Stimulated activated CD4-positive, alpha-beta T cell treated with anti-CD3 and anti-CD28 coated beads, Interleukin-4, amount 100 ng/mL, for 48 hours (primary cell): ENCODE measurements around the gene ABCA6.

Experiments used
- DNase-seq, 2 donors: peaks; one replicate each; pipeline ENCODE4 v3.0.0-alpha.2; 2020; ENCODE audit warnings: low read depth in 2 of 2

ABCA6 gene

DNA sequence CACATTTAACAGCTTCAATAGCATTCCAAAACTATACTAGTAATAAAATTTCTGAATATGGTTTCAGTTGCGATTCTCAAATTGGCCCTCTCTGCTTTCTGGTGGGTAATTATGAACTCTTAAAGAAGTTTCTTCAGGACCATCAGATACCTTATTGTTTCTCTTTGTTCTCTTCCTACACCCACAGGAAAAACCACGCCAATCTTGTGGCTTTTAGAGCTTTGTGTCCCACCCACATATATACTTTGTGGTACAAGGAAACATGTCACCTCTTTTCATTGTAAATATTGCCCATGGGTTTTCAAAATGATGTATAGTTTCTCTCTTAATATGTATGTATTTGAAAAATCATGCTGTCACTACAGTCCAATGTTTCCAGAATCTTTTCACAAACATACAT lies 93.1 kb downstream of the ABCA6 start:
- DNase-seq = no peak

DNA sequence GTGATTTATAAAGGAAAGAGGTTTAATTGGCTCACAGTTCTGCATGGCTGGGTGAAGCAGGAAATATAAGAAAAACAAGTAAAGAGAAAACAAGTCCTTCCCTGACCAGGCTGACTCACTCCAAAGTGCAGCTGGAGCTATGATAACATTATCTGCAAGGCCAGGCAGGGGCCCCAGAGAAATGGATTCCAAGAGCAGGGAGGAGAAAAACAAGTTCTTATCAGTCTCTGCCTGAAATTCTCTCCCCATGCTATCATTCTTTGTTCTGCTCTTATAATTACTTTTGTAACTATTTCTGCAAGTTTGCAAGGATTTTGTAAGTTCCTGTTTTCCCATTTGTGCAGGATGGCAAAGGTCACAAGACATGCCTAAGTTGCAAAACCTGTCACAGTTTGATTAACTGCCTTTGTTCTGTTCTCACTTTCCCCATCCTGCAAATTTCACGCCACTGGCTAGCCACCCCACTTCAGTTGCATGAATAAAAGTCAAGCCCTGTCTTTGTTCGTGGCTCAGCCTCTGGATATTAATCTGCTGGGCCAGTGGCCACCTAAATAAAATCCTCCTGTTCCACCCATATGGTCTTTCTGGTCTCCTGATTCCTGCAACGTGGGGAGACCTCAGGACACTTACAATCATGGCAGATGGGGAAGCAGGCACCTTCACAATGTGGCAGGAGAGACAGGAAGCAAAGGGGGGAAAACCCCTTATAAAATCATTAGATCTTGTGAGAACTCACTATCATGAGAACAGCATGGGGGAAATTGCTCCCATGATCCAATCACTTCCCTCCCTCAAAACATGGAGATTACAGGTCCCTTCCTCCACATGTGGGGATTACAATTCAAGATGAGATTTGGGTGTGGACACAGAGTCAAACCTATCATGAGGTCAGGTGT lies 94.1 kb downstream of the ABCA6 start:
- no peak for DNase-seq

DNA sequence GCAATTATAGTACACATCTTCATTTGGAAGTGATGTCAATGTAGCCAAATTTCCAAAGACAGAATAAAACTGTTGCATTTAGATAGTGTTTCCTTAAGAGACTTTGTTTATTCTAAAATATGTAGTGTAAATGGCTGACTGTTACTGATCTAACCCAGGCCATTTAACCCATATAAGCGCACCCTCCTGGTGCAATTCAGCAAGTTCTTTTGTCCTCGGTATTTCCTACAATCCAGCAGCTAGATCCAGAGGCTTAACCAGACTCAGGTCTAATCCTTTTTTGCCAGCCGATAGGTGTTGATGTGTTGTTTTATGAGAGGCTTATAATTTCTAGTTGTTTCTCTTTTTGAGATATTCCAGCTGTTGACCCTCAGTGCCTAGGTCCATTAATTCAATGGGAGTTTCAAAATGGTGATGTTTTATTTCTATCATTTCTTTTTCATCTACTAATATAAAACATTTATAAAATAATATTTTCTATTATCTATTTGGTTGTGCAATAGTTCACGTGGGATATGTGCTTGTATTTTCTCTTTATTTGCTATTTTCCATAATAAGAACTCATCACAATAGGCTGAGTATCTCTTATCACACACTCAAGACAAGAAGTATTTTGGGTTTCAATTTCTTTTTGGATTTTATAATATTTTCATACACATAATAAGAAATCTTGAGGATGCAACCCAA lies 95.4 kb downstream of the ABCA6 start:
- DNase-seq = no peak

DNA sequence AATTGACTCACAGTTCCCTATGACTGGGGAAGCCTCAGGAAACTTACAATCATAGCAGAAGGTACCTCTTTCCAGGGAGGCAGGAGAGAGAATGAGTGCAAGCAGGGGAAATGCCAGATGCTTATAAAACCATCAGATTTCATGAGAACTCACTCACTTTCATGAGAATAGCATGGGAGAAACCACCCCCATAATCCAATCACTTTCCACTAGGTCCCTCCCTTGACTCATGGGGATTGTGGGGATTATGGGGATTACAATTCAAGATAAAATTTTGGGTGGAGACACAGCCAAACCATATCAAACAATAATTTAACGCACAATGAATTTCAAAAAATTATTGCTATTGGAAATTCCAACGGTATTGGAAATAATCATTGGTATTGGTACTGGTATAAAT lies 96.0 kb downstream of the ABCA6 start:
- DNase-seq = no peak

DNA sequence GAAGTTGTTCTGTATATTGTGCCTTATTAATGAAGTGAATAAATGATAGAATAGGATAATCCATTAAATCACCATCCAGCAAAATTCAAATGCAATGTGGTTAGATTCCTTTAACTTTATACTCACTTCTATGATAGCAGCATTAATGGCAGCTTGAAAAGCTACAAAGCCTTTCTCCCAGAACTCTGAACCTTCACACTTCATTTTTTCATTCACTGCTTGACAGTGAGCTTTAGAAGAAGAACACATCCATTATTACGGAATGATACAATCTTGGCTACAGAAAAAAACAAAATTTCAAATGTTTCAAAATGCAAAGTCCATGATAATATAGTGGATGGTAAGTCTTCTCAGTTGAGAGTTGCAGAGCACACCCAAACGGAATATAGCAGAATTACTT lies 97.3 kb downstream of the ABCA6 start:
- DNase-seq = no peak

DNA sequence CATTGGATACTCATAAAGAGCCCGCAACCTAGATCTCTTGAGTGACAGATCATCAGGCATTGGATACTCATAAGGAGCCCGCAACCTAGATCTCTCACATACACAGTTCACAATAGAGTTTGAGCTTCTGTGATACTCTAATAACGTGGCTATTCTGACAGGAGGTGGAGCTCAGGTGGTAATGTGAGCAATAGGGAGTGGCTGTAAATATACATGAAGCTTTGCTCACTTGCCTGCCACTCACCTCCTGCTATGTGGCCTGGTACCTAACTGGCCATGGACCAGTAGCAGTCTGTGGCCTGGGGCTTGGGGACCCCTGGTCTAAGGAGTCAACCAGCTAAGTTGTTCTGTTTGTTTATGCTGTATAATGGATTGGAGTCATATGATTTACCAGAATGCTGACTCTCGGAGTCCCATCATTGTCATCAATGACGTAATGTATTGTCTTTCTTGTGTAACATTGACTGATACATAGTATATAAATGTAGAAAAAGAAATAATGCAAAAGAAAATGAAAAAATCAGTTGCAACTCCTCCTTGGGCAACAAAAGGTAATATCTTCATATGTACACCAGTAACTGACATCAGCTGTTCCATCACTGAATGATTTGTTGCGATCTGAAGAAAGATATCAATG lies 98.5 kb downstream of the ABCA6 start:
- DNase-seq = no peak

DNA sequence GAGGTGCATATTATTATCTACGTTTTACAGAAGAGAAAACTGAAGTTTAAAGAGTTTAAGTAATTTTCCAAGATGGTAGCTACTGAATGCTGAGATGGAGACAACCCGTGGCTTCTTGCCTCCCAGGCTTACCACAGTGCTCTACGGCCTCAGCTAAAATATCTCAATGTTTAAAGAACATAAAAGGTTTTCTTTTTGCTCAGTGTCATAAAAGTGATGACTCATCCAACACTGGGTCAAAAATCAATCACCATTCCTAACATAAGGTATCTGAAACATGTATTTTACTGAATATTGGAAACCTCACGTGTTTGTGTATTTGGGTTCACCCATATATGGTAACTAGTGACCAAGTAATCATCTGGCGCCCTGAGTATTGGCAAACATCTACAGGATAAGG lies 99.4 kb downstream of the ABCA6 start:
- no peak for DNase-seq

DNA sequence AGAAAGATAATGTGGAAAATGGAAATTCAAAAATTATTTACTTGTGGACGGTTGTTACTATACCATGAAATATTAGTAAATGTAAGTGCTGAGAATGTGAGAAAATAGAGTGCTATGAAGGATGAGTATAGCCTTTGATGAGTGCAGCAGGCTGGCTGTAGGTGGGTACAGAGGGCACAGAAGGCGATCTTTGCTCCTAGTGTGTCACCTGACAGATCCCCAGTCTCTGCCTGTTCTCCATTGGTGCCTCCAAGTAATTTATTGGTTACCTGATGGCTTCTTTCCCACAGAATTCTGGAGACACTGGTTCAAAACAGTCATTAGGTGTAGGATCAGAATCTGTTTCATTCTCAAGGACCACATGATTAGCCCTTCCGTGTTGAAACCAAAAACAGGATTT lies 109.9 kb downstream of the ABCA6 start:
- DNase-seq = no peak

DNA sequence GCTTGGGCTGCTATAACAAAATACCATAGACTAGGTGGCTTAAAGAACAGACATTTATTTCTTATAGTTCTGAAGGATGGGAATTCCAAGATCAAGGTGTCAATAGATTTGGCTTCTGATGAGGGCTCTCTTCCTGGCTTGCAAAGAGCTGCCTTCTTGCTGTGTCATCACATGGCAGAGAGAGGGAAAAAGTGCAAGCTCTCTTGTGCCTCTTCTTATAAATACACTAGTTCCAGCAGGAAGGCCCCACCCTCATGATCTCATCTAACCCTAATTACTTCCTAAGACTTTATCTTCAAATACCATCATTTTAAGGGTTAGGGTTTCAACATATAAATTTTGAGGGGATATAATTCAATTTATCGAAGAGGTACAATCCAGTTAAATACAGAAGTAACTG lies 111.5 kb downstream of the ABCA6 start:
- DNase-seq = no peak
